ENCODE measurements around the gene ANKRD24. TPM values are rescaled to one million over a fixed set of nuclear protein-coding genes. Genes with fewer than 3 reads are reported as not detected.

Gene ANKRD24
- total RNA-seq, 1 donor from 2014 or later = 6.1 TPM

GRCh38 chr19:4257025-4257424 is 74.5 kb downstream of the ANKRD24 start:
- Mint-ChIP-seq H3K27ac (ENCODE audit: unreplicated experiment) (no peak overlapping the region), H3K9me3 (ENCODE audit: unreplicated experiment) (peaks cover 4% of the 10 kb centered on the region), H3K4me1 (ENCODE audit: low read depth, unreplicated experiment) (no peaks in the 10 kb centered on the region), H3K27me3 (ENCODE audit: unreplicated experiment) (no peaks in the 10 kb centered on the region), H3K36me3 (ENCODE audit: unreplicated experiment) (peaks cover 12% of the 10 kb centered on the region), H3K4me3 (ENCODE audit: unreplicated experiment) (no peak overlapping the region)
- no peak for TF ChIP-seq CTCF (IDR thresholded peaks at IDR 0.05; ENCODE audit: partially characterized antibody, unreplicated experiment)
- DNase-seq = no peak

GRCh38 chr19:4258181-4258580 is 75.7 kb downstream of the ANKRD24 start:
- no peak overlapping the region for H3K27ac Mint-ChIP-seq (ENCODE audit: unreplicated experiment)
- H3K4me3 Mint-ChIP-seq (ENCODE audit: unreplicated experiment) = no peak overlapping the region
- H3K36me3 Mint-ChIP-seq (ENCODE audit: unreplicated experiment) = peaks cover 12% of the 10 kb centered on the region
- no peaks in the 10 kb centered on the region for H3K4me1 Mint-ChIP-seq (ENCODE audit: low read depth, unreplicated experiment)
- no peak for TF ChIP-seq CTCF (IDR thresholded peaks at IDR 0.05; ENCODE audit: partially characterized antibody, unreplicated experiment)
- no peaks in the 10 kb centered on the region for H3K27me3 Mint-ChIP-seq (ENCODE audit: unreplicated experiment)
- H3K9me3 Mint-ChIP-seq (ENCODE audit: unreplicated experiment) = peaks cover 4% of the 10 kb centered on the region
- no peak for DNase-seq

DNA sequence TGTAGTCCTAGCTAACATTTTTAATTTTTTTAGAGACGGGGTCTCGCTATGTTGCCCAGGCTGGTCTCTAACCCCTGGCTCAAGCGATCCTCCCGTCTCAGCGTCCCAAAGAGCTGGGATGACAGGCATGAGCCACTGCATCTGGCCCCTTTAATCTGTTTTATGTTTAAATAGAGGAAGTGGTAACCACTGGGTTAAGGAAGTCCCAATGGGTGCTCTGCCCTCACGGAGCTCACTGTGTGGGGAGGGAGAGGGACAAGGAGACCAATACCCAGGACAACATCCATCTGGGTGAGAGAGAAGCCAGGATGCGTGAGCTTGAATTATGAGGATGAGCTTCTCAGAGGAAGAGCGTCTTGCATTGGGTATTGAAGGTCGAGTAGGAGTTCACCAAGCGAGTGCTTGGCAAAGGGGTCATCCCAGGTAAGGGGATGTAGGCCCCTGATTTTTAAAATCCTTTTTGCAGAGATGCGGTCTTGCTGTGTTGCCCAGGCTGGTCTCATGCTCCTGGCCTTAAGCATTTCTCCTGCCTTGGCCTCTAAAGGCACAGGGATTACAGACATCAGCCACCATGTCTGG is 78.2 kb downstream of the ANKRD24 start:
- TF ChIP-seq CTCF (IDR thresholded peaks at IDR 0.05; ENCODE audit: partially characterized antibody, unreplicated experiment) = no peak
- no peak for DNase-seq
- Mint-ChIP-seq H3K27ac (ENCODE audit: unreplicated experiment) (no peak overlapping the region), H3K27me3 (ENCODE audit: unreplicated experiment) (no peaks in the 10 kb centered on the region), H3K36me3 (ENCODE audit: unreplicated experiment) (no peaks in the 10 kb centered on the region), H3K4me3 (ENCODE audit: unreplicated experiment) (no peak overlapping the region), H3K9me3 (ENCODE audit: unreplicated experiment) (no peaks in the 10 kb centered on the region), H3K4me1 (ENCODE audit: low read depth, unreplicated experiment) (no peaks in the 10 kb centered on the region)

- no peak for TF ChIP-seq CTCF (IDR thresholded peaks at IDR 0.05; ENCODE audit: partially characterized antibody, unreplicated experiment)
- Mint-ChIP-seq H3K9me3 (ENCODE audit: unreplicated experiment) (peaks cover 3% of the 10 kb centered on the region), H3K36me3 (ENCODE audit: unreplicated experiment) (no peaks in the 10 kb centered on the region), H3K27ac (ENCODE audit: unreplicated experiment) (no peak overlapping the region), H3K27me3 (ENCODE audit: unreplicated experiment) (peaks cover 4% of the 10 kb centered on the region), H3K4me3 (ENCODE audit: unreplicated experiment) (no peak overlapping the region), H3K4me1 (ENCODE audit: low read depth, unreplicated experiment) (no peaks in the 10 kb centered on the region)
- DNase-seq = no peak
Observed at GRCh38 chr19:4264812-4265211, 82.3 kb downstream of the ANKRD24 start.

DNA sequence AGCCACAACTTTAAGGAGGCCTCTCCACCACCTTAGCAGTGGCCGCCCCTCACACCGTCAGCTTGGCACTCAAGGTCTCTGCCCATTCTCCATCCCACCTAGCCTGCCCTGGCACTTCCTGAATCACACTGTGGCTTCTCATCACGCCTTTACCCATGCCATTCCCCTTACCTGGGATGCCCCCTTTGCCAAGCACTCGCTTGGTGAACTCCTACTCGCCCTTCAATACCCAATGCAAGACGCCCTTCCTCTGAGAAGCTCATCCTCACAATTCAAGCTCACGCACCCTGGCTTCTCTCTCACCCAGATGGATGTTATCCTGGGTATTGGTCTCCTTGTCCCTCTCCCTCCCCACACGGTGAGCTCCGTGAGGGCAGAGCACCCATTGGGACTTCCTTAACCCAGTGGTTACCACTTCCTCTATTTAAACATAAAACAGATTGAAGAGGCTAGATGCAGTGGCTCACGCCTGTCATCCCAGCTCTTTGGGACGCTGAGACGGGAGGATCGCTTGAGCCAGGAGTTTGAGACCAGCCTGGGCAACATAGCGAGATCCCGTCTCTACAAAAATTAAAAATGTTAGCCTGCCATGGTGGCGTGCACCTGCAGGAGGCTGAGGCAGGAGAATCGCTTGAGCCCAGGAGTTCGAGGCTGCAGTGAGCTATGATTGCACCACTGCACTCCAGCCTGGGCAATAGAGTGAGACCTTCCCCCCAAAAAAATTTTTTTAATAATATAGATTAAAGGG is 83.9 kb downstream of the ANKRD24 start:
- no peak overlapping the region for H3K4me3 Mint-ChIP-seq (ENCODE audit: unreplicated experiment)
- H3K27me3 Mint-ChIP-seq (ENCODE audit: unreplicated experiment) = peaks cover 4% of the 10 kb centered on the region
- peaks cover 3% of the 10 kb centered on the region for H3K9me3 Mint-ChIP-seq (ENCODE audit: unreplicated experiment)
- no peak for DNase-seq
- H3K36me3 Mint-ChIP-seq (ENCODE audit: unreplicated experiment) = no peaks in the 10 kb centered on the region
- no peaks in the 10 kb centered on the region for H3K4me1 Mint-ChIP-seq (ENCODE audit: low read depth, unreplicated experiment)
- H3K27ac Mint-ChIP-seq (ENCODE audit: unreplicated experiment) = no peak overlapping the region
- no peak for TF ChIP-seq CTCF (IDR thresholded peaks at IDR 0.05; ENCODE audit: partially characterized antibody, unreplicated experiment)

All from glutamatergic neuron (in vitro differentiated cells).